Gastrocnemius medialis (tissue), 4 donors: ENCODE results near the gene RGPD3.
"Not testable (repeated sequence)": the region's sequence is repeated elsewhere in the genome, so short reads cannot be mapped to it uniquely, and the experiment has no call there.

Source experiments
- POLR2A ChIP-seq, 2 donors: fragments of 450-650 bp; IDR thresholded peaks; one replicate each; pipeline ENCODE4 v1.6.1; 2017; ENCODE audit warnings: antibody characterized with exemption in 2 of 2, mild to moderate bottlenecking in 2 of 2, moderate library complexity in 2 of 2
- TF ChIP-seq, protein P1 (sequence below), 5 experiments: fragments of 450-650 bp in 3 of 5; fragments of 200-600 bp in 2 of 5; sonication (generic) in 2 of 5; IDR thresholded peaks in 4 of 5; conservative IDR thresholded peaks in 1 of 5; 1 replicate in 4 of 5; 2 replicates in 1 of 5; pipeline ENCODE4 v1.5.1; 2016 to 2019; ENCODE audit warnings: antibody characterized with exemption in 5 of 5, mild to moderate bottlenecking in 3 of 5, moderate library complexity in 3 of 5

- TF ChIP-seq, protein P1, sequence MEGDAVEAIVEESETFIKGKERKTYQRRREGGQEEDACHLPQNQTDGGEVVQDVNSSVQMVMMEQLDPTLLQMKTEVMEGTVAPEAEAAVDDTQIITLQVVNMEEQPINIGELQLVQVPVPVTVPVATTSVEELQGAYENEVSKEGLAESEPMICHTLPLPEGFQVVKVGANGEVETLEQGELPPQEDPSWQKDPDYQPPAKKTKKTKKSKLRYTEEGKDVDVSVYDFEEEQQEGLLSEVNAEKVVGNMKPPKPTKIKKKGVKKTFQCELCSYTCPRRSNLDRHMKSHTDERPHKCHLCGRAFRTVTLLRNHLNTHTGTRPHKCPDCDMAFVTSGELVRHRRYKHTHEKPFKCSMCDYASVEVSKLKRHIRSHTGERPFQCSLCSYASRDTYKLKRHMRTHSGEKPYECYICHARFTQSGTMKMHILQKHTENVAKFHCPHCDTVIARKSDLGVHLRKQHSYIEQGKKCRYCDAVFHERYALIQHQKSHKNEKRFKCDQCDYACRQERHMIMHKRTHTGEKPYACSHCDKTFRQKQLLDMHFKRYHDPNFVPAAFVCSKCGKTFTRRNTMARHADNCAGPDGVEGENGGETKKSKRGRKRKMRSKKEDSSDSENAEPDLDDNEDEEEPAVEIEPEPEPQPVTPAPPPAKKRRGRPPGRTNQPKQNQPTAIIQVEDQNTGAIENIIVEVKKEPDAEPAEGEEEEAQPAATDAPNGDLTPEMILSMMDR (IDR thresholded peaks at IDR 0.05 in 4 of 5, conservative IDR thresholded peaks at IDR 0.05 in 1 of 5) = not testable (repeated sequence)
- TF ChIP-seq POLR2A (IDR thresholded peaks at IDR 0.05) = not testable (repeated sequence)
These were observed 37.9 kb upstream of the RGPD3 start for GRCh38 chr2:106506002-106506687.
